IgD-negative memory B cell (primary cell): ENCODE results near the gene OR5V1. TPM values are rescaled to one million over a fixed set of nuclear protein-coding genes. Genes with fewer than 3 reads are reported as not detected.

ENCODE experiments used
- H3K27ac Mint-ChIP-seq, 3 donors: one replicate each; pipeline ENCODE4 v1.8.0; 2020 to 2022; ENCODE audit warnings: mild to moderate bottlenecking in 3 of 3, mixed read lengths in 3 of 3, moderate library complexity in 1 of 3
- H3K27me3 Mint-ChIP-seq: one replicate; pipeline ENCODE4 v1.8.0; 2021; ENCODE audit warnings: mixed read lengths
- H3K36me3 Mint-ChIP-seq: one replicate; pipeline ENCODE4 v1.8.0; 2020; ENCODE audit warnings: mild to moderate bottlenecking, mixed read lengths
- H3K4me1 Mint-ChIP-seq, 3 donors: one replicate each; pipeline ENCODE4 v1.8.0; 2020 to 2022; ENCODE audit warnings: mixed read lengths in 3 of 3, mild to moderate bottlenecking in 1 of 3
- H3K4me3 Mint-ChIP-seq, 4 donors: one replicate each; pipeline ENCODE4 v1.8.0; 2020 to 2022; ENCODE audit warnings: mild to moderate bottlenecking in 4 of 4, mixed read lengths in 4 of 4, moderate library complexity in 3 of 4
- H3K9me3 Mint-ChIP-seq, 3 donors: one replicate each; pipeline ENCODE4 v1.8.0; 2020 to 2021; ENCODE audit warnings: mixed read lengths in 3 of 3, mild to moderate bottlenecking in 1 of 3
- polyA plus RNA-seq: library from polyadenylated mRNA; unstranded; fragments of 300-500 nt; fragmentation: Illumina TruSeq; gene quantifications from one replicate; pipeline ENCODE4 v1.2.3, GENCODE V29; 2021

OR5V1 gene
- polyA plus RNA-seq, 1 donor from 2014 or later, result not detected

GRCh38 chr6:29319931-29320330 is 48.7 kb downstream of the OR5V1 start:
- Mint-ChIP-seq H3K36me3 (no peaks in the 10 kb centered on the region), H3K27ac (no peak overlapping the region), H3K4me3 (no peak overlapping the region), H3K27me3 (peaks cover 4% of the 10 kb centered on the region), H3K9me3 (no peaks in the 10 kb centered on the region), H3K4me1 (no peaks in the 10 kb centered on the region)

Other genes starting within 250 kb of the OR5V1 start
- gene OR2J2, start 198.0 kb downstream of the OR5V1 start, polyA plus RNA-seq, result not detected
- gene OR14J1, start 67.2 kb downstream of the OR5V1 start, polyA plus RNA-seq, result not detected
- gene OR12D3, start 6.4 kb upstream of the OR5V1 start, polyA plus RNA-seq, result not detected
- not detected for gene OR12D2, start 26.8 kb upstream of the OR5V1 start, polyA plus RNA-seq
- not detected for gene OR12D1, start 46.1 kb upstream of the OR5V1 start, polyA plus RNA-seq
- not detected for gene OR10C1, start 70.4 kb upstream of the OR5V1 start, polyA plus RNA-seq
- gene OR11A1, start 88.2 kb upstream of the OR5V1 start, polyA plus RNA-seq, result not detected
- gene OR2H1, start 88.3 kb upstream of the OR5V1 start, polyA plus RNA-seq, result not detected
- not detected for gene MAS1L, start 119.1 kb upstream of the OR5V1 start, polyA plus RNA-seq
- gene UBD, start 190.9 kb upstream of the OR5V1 start, polyA plus RNA-seq, result not detected
- gene OR2H2, start 216.3 kb upstream of the OR5V1 start, polyA plus RNA-seq, result not detected